CD4-positive, alpha-beta T cell treated with Interleukin-6 at 100 ng/mL for 8 hours (primary cell): ENCODE results near the gene ZP1.

ENCODE experiments used
- DNase-seq: peaks from one replicate; pipeline ENCODE4 v3.0.0-alpha.2; 2020; ENCODE audit warnings: mixed read lengths, low spot score

The ZP1 gene

GRCh38 chr11:60844045-60844869, 23.1 kb upstream of the ZP1 start:
- no peak for DNase-seq

DNA sequence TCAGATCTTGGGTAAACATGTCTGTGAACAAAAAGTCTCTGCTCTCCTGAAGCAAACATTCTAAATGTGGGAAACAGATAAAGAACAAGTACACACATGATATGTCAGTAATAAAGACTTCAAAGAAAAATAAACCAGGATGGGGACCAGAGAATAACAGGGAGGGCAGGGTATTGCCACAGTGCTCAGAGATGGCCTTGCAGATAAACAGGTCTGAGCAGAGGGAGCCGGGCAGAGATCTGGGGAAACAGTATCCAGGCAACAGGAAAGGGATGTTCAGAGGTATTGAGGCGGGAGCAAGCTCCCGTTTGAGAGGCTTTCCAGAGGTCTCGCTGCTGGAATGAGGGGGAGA, 22.5 kb upstream of the ZP1 start:
- no peak for DNase-seq

- no peak for DNase-seq
These were observed 22.0 kb upstream of the ZP1 start for GRCh38 chr11:60845338-60845737.

GRCh38 chr11:60847281-60847680, 20.1 kb upstream of the ZP1 start:
- DNase-seq = no peak

- DNase-seq = no peak
These were observed 19.4 kb upstream of the ZP1 start for GRCh38 chr11:60847896-60848295.

- no peak for DNase-seq
These were observed 18.6 kb upstream of the ZP1 start for GRCh38 chr11:60848714-60849151.

DNA sequence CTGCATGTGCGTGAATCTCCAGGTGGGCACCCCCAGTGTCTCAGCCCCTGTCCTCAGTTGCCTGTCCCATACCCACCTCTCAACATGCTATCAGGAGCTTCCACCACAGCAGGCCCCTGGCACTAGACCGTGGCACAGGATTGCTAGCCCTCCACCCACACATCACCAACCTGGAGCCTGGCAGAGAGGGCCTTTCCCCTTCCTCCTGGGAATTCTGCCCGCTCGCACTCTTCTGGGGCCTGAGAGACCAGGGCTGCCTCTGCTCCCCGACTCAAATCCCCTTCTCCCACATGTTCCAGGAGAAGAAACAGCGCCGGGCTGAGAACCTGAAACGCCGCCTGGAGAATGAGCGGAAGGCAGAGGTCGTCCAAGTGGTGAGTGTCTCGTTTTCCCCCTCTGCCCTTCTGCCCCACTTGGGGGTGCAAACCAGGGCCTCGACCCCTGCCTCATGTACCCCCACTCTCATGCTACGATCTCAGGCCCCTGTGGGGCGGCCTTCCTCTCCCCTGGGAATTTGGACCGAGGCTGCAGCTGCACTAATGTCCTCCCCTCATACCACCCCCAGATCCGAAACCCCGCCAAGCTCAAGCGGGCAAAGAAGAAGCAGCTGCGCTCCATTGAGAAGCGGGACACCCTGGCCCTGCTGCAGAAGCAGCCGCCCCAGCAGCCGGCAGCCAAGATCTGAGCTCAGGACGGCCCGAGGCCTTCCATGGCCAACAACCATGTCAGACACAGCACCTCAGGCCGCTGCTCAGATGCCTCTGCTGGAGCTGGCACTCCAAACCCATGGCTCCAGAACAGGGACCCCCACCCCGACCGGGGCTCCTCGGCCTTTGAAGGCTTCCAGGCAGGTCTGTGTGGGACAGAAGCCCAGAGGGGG, 17.5 kb upstream of the ZP1 start:
- no peak for DNase-seq

DNA sequence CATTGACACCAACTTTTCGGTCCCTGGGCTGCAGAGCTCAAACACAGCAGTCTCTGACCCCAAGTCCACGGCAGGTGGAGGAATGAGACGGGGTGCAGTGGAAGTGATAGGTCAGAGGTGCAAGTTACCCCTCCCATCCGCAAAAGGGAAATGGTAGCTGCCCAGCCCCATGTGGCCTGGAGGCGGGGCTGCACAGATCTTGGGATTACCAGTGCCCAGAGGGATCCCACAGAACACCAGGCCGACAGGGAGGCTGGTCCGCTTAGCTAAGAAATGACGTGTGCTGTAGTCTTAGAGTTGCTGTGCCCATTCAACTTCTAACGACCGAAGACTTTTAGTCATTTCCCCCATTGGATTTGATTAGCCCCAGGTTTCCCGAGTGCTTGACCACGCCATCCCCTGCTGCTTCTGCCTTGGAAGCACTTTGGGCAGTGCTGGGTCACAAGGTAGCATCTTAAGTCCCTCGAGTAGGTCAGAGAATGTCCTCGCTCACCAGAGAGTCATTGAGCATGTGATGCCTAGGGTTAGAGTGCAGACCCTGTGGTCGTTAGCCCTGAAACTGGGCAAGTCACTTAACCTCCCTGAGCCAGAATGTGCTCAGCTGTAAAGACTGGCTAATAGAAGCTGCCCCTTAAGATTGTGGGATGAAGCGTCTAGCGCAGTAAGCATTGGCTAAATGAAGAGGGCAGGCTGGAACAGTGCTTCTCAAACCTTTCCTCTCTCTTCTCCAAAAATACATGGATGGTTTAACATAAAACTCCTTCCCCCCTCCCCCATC, 15.8 kb upstream of the ZP1 start:
- DNase-seq = no peak

DNA sequence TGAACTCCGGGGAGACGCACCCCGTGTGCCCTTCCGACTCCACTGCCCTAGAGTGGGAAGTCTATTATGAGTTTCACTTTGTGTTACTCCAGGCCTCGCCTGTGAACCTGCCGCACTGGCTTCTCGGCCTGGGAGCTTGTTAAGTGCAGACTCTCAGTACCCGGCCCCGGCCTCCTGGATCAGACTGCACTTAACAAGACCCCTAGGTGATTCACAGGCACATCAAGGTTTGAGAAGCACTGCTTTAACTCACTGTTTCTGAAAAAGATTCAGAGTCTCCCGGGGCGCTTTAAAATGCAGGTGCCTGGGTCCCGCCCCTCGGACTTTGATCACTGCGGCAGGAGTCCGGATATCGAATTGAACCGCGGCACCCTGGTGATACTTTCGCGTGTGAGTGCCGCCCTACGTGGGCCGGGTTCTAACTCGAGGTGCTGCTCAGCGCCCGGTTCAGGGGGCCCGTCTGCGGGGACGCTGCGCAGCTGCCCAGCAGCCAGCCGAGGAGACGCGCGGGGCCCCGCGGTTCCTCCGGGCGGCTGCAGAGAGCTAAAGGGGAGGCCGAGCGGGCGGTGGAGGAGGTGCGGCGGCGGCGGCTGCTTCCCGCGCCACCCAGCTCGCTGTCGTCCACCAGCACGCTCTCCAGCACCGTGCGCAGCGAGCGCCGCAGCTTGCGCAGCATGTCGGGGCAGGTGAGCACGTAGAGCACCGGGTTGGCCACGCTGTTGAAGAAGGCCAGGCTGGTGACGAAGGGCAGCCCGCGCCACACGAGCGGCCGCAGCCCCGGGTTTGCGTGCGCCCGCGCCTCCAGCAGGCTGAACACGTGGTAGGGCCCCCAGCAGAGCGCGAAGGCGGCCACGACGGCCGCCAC, 15.0 kb upstream of the ZP1 start:
- no peak for DNase-seq

- no peak for DNase-seq
These were observed 14.1 kb upstream of the ZP1 start for GRCh38 chr11:60852982-60853950.

DNA sequence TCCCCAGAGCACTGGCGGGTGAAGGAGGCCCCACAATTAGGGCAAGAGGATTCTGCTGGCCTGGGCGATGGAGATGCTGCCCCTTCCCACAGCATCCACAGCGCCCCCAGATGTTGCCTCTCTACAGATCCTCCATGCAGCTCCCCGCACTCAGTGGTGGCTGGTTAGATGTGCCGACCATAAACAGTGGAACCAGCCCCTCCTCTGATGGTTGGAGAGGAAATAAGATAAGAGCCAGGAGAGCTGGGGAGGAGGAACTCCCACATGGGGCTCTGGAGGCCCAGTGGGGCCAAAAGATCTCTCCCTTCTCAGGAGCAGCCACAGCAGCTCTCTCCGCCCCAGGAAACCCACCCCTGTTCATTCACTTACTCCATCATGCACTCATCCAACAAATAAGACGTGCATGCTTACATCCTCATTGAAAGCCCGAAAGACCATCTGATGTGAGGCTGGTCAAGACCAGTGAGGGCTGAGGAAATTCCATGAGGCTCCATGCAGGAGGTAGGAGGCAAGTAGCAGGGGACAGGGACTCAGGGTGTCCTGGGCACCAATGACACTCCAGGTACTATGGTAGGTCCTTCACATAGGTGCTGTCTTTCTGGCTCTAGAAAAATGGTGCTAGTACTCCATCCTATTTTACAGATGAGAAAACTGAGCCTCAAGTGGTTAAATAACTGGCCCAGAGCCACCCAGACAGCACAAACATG, 13.0 kb upstream of the ZP1 start:
- no peak for DNase-seq

DNA sequence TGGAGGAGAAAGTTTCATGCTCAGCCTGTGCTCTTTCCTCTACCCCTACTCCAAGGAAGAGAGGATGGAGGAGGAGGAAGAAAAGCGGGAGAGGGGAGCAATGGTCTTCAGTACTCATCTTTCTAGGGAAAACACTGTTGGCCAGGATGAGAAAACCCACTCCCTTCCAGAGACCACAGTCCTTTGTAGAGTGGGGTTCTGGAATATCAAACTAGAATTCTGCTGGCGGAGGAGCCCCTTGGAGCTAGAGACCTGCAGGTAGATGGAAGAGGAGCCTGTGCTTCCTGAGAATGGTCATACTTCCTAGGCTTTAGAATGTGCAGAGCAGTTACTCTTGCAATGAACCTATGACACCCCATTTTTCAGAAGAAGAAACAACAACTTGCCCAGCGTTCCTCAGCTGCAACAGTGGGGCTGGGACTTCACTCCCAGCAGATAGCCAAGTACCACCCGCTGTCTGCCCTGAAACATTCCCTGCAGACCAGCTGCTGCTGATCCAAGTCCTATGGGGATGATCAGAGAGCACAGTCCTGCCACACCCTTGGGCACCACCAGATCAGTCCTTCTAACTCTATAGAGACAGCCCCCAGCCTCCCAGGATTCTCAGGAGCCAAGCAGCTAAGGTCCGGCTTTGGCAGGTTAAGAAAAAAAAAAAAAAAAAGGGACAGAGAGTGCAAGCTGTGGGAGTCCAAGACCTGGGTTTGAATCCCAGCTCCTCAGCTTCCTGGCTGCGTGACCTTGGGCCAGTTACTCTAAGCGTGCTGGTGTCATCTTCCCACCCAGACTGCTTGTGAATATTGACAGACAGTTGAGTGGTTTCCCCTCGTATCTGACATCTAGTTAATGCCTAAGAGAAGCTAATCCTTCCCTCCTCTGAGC, 12.3 kb upstream of the ZP1 start:
- DNase-seq = no peak

GRCh38 chr11:60855726-60856633, 11.4 kb upstream of the ZP1 start, which contains the start of gene PTGDR2:
Gene PTGDR2, minus strand, starts transcription at chr11:60855950. Its CDS starts 2,228 bp downstream, at chr11:60853722.
- no peak for DNase-seq

- DNase-seq = no peak
These were observed 9.7 kb upstream of the ZP1 start for GRCh38 chr11:60857378-60858232.

DNA sequence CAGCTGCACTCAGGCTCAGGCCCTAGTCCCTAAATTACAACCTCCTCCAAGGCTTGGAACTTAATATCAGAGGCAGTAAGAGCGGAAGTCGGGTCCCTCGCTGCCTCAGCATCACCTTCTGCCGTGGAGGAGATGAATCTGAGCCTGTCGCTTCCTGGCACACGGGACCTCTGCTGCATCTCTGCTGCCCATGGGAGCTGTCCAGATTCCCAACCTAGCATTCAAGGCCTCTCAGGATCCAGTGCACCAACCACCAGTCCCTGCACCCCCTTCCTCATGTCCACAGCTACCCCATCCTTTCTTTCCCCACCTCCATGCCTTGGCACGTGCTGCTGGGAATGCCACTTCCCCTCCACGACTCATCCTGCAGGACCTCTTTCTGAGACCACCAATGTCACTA, 9.1 kb upstream of the ZP1 start:
- DNase-seq = no peak

GRCh38 chr11:60858731-60859464, 8.4 kb upstream of the ZP1 start:
- DNase-seq = no peak
